ENCODE measurements around the gene GMCL1.

GMCL1 gene

GRCh38 chr2:69811018-69811417, 18.4 kb upstream of the GMCL1 start:
- intact Hi-C loops (cut with DNase I; ENCODE audit: low total_unique reads), result no loop called here
- H3K4me3 ChIP-seq, result no peak overlapping the region
- H3K9me3 ChIP-seq, result no peaks in the 10 kb centered on the region
- H3K36me3 ChIP-seq, result peaks cover 60 to 91% (median 68%) of the 10 kb centered on the region in 3 donors
- H3K4me1 ChIP-seq, result no peaks in the 10 kb centered on the region
- TF ChIP-seq CTCF (IDR thresholded peaks at IDR 0.05), result no peak
- no peak overlapping the region for H3K27ac ChIP-seq
- no peak for DNase-seq
- no peaks in the 10 kb centered on the region for H3K27me3 ChIP-seq

GRCh38 chr2:69811591-69811990, 17.9 kb upstream of the GMCL1 start:
- Histone ChIP-seq H3K4me3 (no peak overlapping the region), H3K4me1 (no peaks in the 10 kb centered on the region), H3K27ac (no peak overlapping the region), H3K27me3 (no peaks in the 10 kb centered on the region), H3K36me3 (peaks cover 54 to 86% (median 62%) of the 10 kb centered on the region in 3 donors), H3K9me3 (no peaks in the 10 kb centered on the region)
- no peak for TF ChIP-seq CTCF (IDR thresholded peaks at IDR 0.05)
- intact Hi-C loops (cut with DNase I; ENCODE audit: low total_unique reads), result no loop called here
- no peak for DNase-seq

- Histone ChIP-seq H3K36me3 (peaks cover 24 to 67% (median 39%) of the 10 kb centered on the region in 3 donors), H3K27ac (no peak overlapping the region), H3K4me3 (no peak overlapping the region), H3K9me3 (no peaks in the 10 kb centered on the region), H3K27me3 (no peaks in the 10 kb centered on the region), H3K4me1 (peaks cover 0 to 3% (median 1%) of the 10 kb centered on the region in 4 donors)
- no peak for DNase-seq
- no peak for TF ChIP-seq CTCF (IDR thresholded peaks at IDR 0.05)
- intact Hi-C loops (cut with DNase I; ENCODE audit: low total_unique reads), result loop anchor here (5.0 kb wide), 1 partner anchor 258 kb away; no protein-coding TSS in a partner anchor
Observed at GRCh38 chr2:69815717-69816116, 13.7 kb upstream of the GMCL1 start.

- no peaks in the 10 kb centered on the region for H3K9me3 ChIP-seq
- H3K4me1 ChIP-seq, result peaks cover 0 to 3% (median 1%) of the 10 kb centered on the region in 4 donors
- H3K27ac ChIP-seq, result no peak overlapping the region
- peak; percentile 88 to 98 for TF ChIP-seq CTCF (IDR thresholded peaks at IDR 0.05)
- DNase-seq, result peak; percentile 85 to 89
- no peak overlapping the region for H3K4me3 ChIP-seq
- H3K36me3 ChIP-seq, result peaks cover 27 to 67% (median 40%) of the 10 kb centered on the region in 3 donors
- no peaks in the 10 kb centered on the region for H3K27me3 ChIP-seq
- intact Hi-C loops (cut with DNase I; ENCODE audit: low total_unique reads), result loop anchor here (5.0 kb wide), 1 partner anchor 260 kb away; no protein-coding TSS in a partner anchor
Observed at GRCh38 chr2:69816923-69817542, 12.4 kb upstream of the GMCL1 start.

- H3K27ac ChIP-seq, result no peak overlapping the region
- no peak for DNase-seq
- peaks cover 0 to 3% (median 1%) of the 10 kb centered on the region in 4 donors for H3K4me1 ChIP-seq
- H3K36me3 ChIP-seq, result peaks cover 24 to 63% (median 39%) of the 10 kb centered on the region in 3 donors
- no peaks in the 10 kb centered on the region for H3K9me3 ChIP-seq
- no peak for TF ChIP-seq CTCF (IDR thresholded peaks at IDR 0.05)
- intact Hi-C loops (cut with DNase I; ENCODE audit: low total_unique reads), result loop anchor here (2.0 to 5.0 kb wide), 2 partner anchors 91 to 261 kb away; no protein-coding TSS in a partner anchor
- H3K27me3 ChIP-seq, result no peaks in the 10 kb centered on the region
- H3K4me3 ChIP-seq, result no peak overlapping the region
Observed at GRCh38 chr2:69817729-69818501, 11.5 kb upstream of the GMCL1 start.

Measured in tibial artery (tissue), 4 donors.